B cell (primary cell): Measurements from ENCODE around the gene LARGE2. TPM values are rescaled to one million over a fixed set of nuclear protein-coding genes. Genes with fewer than 3 reads are reported as not detected.

Source experiments
- ATAC-seq: fragments of 200-7000 bp; cut with Tn5 transposase; one replicate; pipeline ENCODE4 v1.10.0; 2021; ENCODE audit warnings: low read depth, mild to moderate bottlenecking, moderate number of reproducible peaks, moderate library complexity
- CTCF ChIA-PET: fragments of 350-600 bp; sonication (Branson Sonifier 250); formaldehyde crosslinking; loops from one replicate; lab custom pipeline; 2021; ENCODE audit warnings: antibody characterized with exemption, inconsistent platforms; lab: Charles Lee
- POLR2A ChIA-PET: fragments of 350-600 bp; sonication (Branson Sonifier 250); formaldehyde crosslinking; loops from one replicate; lab custom pipeline; 2021; ENCODE audit warnings: antibody characterized with exemption; lab: Charles Lee
- DNase-seq: peaks from one replicate; pipeline ENCODE4 v3.0.0; 2013
- H2AFZ ChIP-seq: 2 replicates; pipeline ENCODE4 v1.6.1; 2012; ENCODE audit warnings: mild to moderate bottlenecking, low read depth, low read length; ENCODE audit not compliant: insufficient read depth, poor library complexity, severe bottlenecking
- H3K27ac ChIP-seq, 2 donors: 1 replicate in 1 of 2; 2 replicates in 1 of 2; pipeline ENCODE4 v1.5.1; 2012 to 2013; ENCODE audit warnings: low read length in 2 of 2, mild to moderate bottlenecking in 2 of 2, moderate library complexity in 1 of 2
- H3K27me3 ChIP-seq, 4 experiments: fragments of 200-600 bp in 1 of 4; sonication (generic) in 1 of 4; replicated peaks in 1 of 4; 1 replicate in 2 of 4; 2 replicates in 2 of 4; pipeline versions ENCODE4 v1.6.1 to v1.7.0; 2013 to 2016; ENCODE audit warnings: low read length in 3 of 4, mild to moderate bottlenecking in 2 of 4, mixed read lengths in 1 of 4, moderate library complexity in 1 of 4; ENCODE audit not compliant: insufficient read depth in 4 of 4, control insufficient read depth in 3 of 4; ENCODE audit errors: control extremely low read depth in 1 of 4
- H3K36me3 ChIP-seq, 2 experiments: replicated peaks in 1 of 2; 1 replicate in 1 of 2; 2 replicates in 1 of 2; pipeline versions ENCODE4 v1.6.1 to v1.7.1; 2013; ENCODE audit warnings: low read length in 1 of 2; ENCODE audit not compliant: insufficient read depth in 2 of 2, control insufficient read depth in 1 of 2; ENCODE audit errors: control extremely low read depth in 1 of 2, extremely low read depth in 1 of 2
- H3K4me1 ChIP-seq, 2 donors: fragments of 200-600 bp in 1 of 2; sonication (generic) in 1 of 2; 1 replicate in 1 of 2; 2 replicates in 1 of 2; pipeline versions ENCODE4 v1.5.1 to v1.6.1; 2013 to 2017; ENCODE audit warnings: low read length in 2 of 2; ENCODE audit not compliant: control insufficient read depth in 2 of 2, insufficient read depth in 2 of 2
- H3K4me2 ChIP-seq: replicated peaks from 2 replicates; pipeline ENCODE3; 2012; ENCODE audit warnings: mild to moderate bottlenecking, low read depth, low read length; ENCODE audit not compliant: poor library complexity, severe bottlenecking
- H3K4me3 ChIP-seq, 5 experiments: fragments of 200-600 bp in 1 of 5; sonication (generic) in 1 of 5; 1 replicate in 3 of 5; 2 replicates in 2 of 5; pipeline versions ENCODE4 v1.5.1 to v1.7.0; 2011 to 2016; ENCODE audit warnings: low read length in 4 of 5, mild to moderate bottlenecking in 4 of 5, low read depth in 2 of 5, control low read depth in 1 of 5, moderate library complexity in 1 of 5; ENCODE audit not compliant: insufficient read depth in 1 of 5; ENCODE audit errors: control extremely low read depth in 1 of 5, extremely low read depth in 1 of 5
- H3K79me2 ChIP-seq: fragments of 200-600 bp; sonication (generic); one replicate; pipeline ENCODE4 v1.6.0; 2016; ENCODE audit warnings: low read length; ENCODE audit not compliant: control insufficient read depth, insufficient read depth
- H3K9ac ChIP-seq: fragments of 200-600 bp; sonication (generic); 2 replicates; pipeline ENCODE4 v1.6.1; 2017; ENCODE audit warnings: mild to moderate bottlenecking, low read length, moderate library complexity
- H3K9me3 ChIP-seq, 3 donors: one replicate each; pipeline versions ENCODE4 v1.6.1 to v1.7.1; 2013; ENCODE audit warnings: low read length in 2 of 3; ENCODE audit not compliant: control insufficient read depth in 2 of 3, insufficient read depth in 1 of 3; ENCODE audit errors: control extremely low read depth in 1 of 3
- H4K20me1 ChIP-seq: 2 replicates; pipeline ENCODE4 v1.6.0; 2012; ENCODE audit warnings: mild to moderate bottlenecking, low read length; ENCODE audit not compliant: insufficient read depth, control insufficient read depth, poor library complexity, severe bottlenecking
- H3K27ac Mint-ChIP-seq: one replicate; pipeline ENCODE4 v1.8.0; 2021; ENCODE audit warnings: mixed read lengths
- H3K27me3 Mint-ChIP-seq: one replicate; pipeline ENCODE4 v1.8.0; 2021; ENCODE audit warnings: mixed read lengths
- H3K4me1 Mint-ChIP-seq: one replicate; pipeline ENCODE4 v1.8.0; 2021; ENCODE audit warnings: mixed read lengths
- H3K4me3 Mint-ChIP-seq: one replicate; pipeline ENCODE4 v1.8.0; 2021; ENCODE audit warnings: mixed read lengths
- H3K9me3 Mint-ChIP-seq: one replicate; pipeline ENCODE4 v1.8.0; 2022; ENCODE audit warnings: mixed read lengths; ENCODE audit not compliant: insufficient read depth
- CTCF ChIP-seq: fragments of 200-600 bp; IDR thresholded peaks from one replicate; pipeline ENCODE4 v1.8.0; 2022; ENCODE audit warnings: antibody characterized with exemption, mild to moderate bottlenecking
- EZH2 ChIP-seq: IDR thresholded peaks from 2 replicates; pipeline ENCODE4 v1.6.1; 2012; ENCODE audit warnings: borderline replicate concordance, low read depth, mild to moderate bottlenecking, moderate library complexity, low read length; ENCODE audit not compliant: insufficient read depth, poor library complexity, severe bottlenecking
- WGBS: methylation state at CpG from one replicate; pipeline ENCODE4 v1.1.5; 2013; ENCODE audit warnings: missing lambda C conversion rate; ENCODE audit not compliant: insufficient coverage; 5-methylcytosine and 5-hydroxymethylcytosine counted together
- intact Hi-C: fragments of 100-400 bp; cut with micrococcal nuclease; formaldehyde crosslinking; loops from one replicate; pipeline ENCODE4 v1.10.0; 2022
- polyA plus RNA-seq: library from polyadenylated mRNA; depleted of rRNA; stranded (reverse); fragments of >200 nt; gene quantifications from 2 replicates; pipeline ENCODE4 v1.2.3, GENCODE V29; 2012
- total RNA-seq, 2 donors: library from RNA; stranded (reverse); fragments of 120-200 nt in 1 of 2; gene quantifications; 1 replicate in 1 of 2; 2 replicates in 1 of 2; pipeline versions ENCODE4 v1.2.3 to v1.2.4, GENCODE V29; 2013 to 2022

Gene LARGE2
- total and polyA plus RNA-seq, 2 donors (not counting 1 experiment from before 2014, with no cell fraction given) = 109 to 264 TPM

- Mint-ChIP-seq H3K9me3 (no peaks in the 10 kb centered on the region), H3K27ac (peak overlapping the region; percentile 92), H3K4me3 (peak overlapping the region; percentile 95), H3K4me1 (peaks cover 96% of the 10 kb centered on the region), H3K27me3 (no peaks in the 10 kb centered on the region)
- H3K4me3 ChIP-seq = peak overlapping the region; percentile 63 to 95 (median 90)
- DNase-seq (peak; percentile 35), ATAC-seq (no peak)
- peaks cover 91% of the 10 kb centered on the region for H3K79me2 ChIP-seq
- intact Hi-C loops = loop anchor here (1.0 to 10.0 kb wide), 8 partner anchors 7 to 1624 kb away; partner anchors contain the start of genes CELF1, CRY2 and SLC35C1
- H3K27me3 ChIP-seq = no peaks in the 10 kb centered on the region
- H3K9me3 ChIP-seq = no peaks in the 10 kb centered on the region
- no peak overlapping the region for H2AFZ ChIP-seq
- peaks cover 37% of the 10 kb centered on the region for H4K20me1 ChIP-seq
- H3K4me2 ChIP-seq = peak overlapping the region; percentile 91
- POLR2A ChIA-PET = interaction anchor here (0.6 to 10.9 kb wide), 9 partner anchors 10 to 1916 kb away, joined by 3 to 162 read pairs (median 4); partner anchors contain the start of genes CRY2, LARGE2, PEX16 and SLC35C1
- CTCF ChIA-PET = interaction anchor here (0.8 to 11.4 kb wide), 11 partner anchors 8 to 159 kb away, joined by 3 to 98 read pairs (median 6); partner anchors contain the start of genes LARGE2 and PEX16
- 63% methylated on average over 6 of the region's 8 CpGs for WGBS
- H3K27ac ChIP-seq = peak overlapping the region; percentile 92 to 93
- H3K4me1 ChIP-seq = peaks cover 74 to 89% of the 10 kb centered on the region in 2 donors
- peaks cover 0 to 36% of the 10 kb centered on the region in 2 experiments for H3K36me3 ChIP-seq
- peak overlapping the region; percentile 82 for H3K9ac ChIP-seq
- TF ChIP-seq CTCF (no peak), EZH2 (no peak)
These were observed 8.6 kb downstream of the LARGE2 start for GRCh38 chr11:45930951-45931570.

GRCh38 chr11:45931739-45932138 is 9.3 kb downstream of the LARGE2 start:
- Mint-ChIP-seq H3K27ac (peak overlapping the region; percentile 92), H3K4me3 (peak overlapping the region; percentile 95), H3K9me3 (no peaks in the 10 kb centered on the region), H3K4me1 (peaks cover 96% of the 10 kb centered on the region), H3K27me3 (no peaks in the 10 kb centered on the region)
- no peaks in the 10 kb centered on the region for H3K9me3 ChIP-seq
- H3K4me2 ChIP-seq = peak overlapping the region; percentile 91
- H3K36me3 ChIP-seq = peaks cover 0 to 29% of the 10 kb centered on the region in 2 experiments
- WGBS = 59% methylated on average over 7 of the region's 10 CpGs
- peak overlapping the region; percentile 82 for H3K9ac ChIP-seq
- peaks cover 89% of the 10 kb centered on the region for H3K79me2 ChIP-seq
- DNase-seq (peak; percentile 10), ATAC-seq (no peak)
- CTCF ChIA-PET = interaction anchor here (2.0 to 11.4 kb wide), 4 partner anchors 11 to 75 kb away, joined by 11 to 98 read pairs (median 34); partner anchors contain the start of genes LARGE2 and PEX16
- no peak overlapping the region for H2AFZ ChIP-seq
- peak overlapping the region; percentile 92 to 93 for H3K27ac ChIP-seq
- H3K27me3 ChIP-seq = no peaks in the 10 kb centered on the region
- intact Hi-C loops = loop anchor here (2.0 to 10.0 kb wide), 5 partner anchors 33 to 1623 kb away; partner anchors contain the start of genes CELF1, PHF21A and SLC35C1
- no peak for TF ChIP-seq EZH2
- no peak for TF ChIP-seq CTCF
- peaks cover 37% of the 10 kb centered on the region for H4K20me1 ChIP-seq
- POLR2A ChIA-PET = interaction anchor here (10.9 kb wide), 1 partner anchor 11 kb away, joined by 162 read pairs; the partner anchor contains the start of genes LARGE2 and PEX16
- peak overlapping the region; percentile 63 to 95 (median 90) for H3K4me3 ChIP-seq
- H3K4me1 ChIP-seq = peaks cover 76 to 89% of the 10 kb centered on the region in 2 donors
